LNCaP clone FGC (cell line): ENCODE data around the gene RGR.

Source experiments
- DNase-seq: peaks from one replicate; pipeline ENCODE4 v3.0.0-alpha.2; 2011; ENCODE audit warnings: low read depth
- H3K4me3 ChIP-seq: 2 replicates; pipeline ENCODE4 v1.5.1; 2011; ENCODE audit warnings: mild to moderate bottlenecking, low read depth, low read length, control low read depth
- TF ChIP-seq, protein P1 (sequence below): IDR thresholded peaks from 2 replicates; pipeline ENCODE4 v1.5.1; 2012; ENCODE audit warnings: mild to moderate bottlenecking; ENCODE audit not compliant: control insufficient read depth, insufficient read depth; ENCODE audit errors: extremely low read depth

Gene RGR

DNA sequence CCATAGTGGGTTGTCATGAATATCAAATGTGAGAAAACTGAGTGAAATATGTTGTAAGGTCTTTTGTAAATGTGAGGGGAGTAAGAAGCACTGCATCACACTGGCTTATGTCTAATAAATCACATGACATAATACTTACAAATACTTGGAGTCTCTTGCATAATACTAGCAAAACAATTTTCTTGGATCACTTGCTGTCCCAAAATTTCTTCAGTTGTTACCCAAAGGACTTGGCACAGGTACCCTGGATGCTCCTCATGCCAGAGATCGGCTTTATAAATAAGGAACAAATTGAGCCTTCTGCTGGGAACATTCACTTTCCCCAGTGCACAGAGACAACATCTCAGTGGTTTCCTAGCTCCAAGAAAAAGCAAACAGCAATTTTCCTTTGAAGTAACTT lies 14.5 kb upstream of the RGR start:
- H3K4me3 ChIP-seq = no peak overlapping the region
- no peak for DNase-seq
- TF ChIP-seq, protein P1, sequence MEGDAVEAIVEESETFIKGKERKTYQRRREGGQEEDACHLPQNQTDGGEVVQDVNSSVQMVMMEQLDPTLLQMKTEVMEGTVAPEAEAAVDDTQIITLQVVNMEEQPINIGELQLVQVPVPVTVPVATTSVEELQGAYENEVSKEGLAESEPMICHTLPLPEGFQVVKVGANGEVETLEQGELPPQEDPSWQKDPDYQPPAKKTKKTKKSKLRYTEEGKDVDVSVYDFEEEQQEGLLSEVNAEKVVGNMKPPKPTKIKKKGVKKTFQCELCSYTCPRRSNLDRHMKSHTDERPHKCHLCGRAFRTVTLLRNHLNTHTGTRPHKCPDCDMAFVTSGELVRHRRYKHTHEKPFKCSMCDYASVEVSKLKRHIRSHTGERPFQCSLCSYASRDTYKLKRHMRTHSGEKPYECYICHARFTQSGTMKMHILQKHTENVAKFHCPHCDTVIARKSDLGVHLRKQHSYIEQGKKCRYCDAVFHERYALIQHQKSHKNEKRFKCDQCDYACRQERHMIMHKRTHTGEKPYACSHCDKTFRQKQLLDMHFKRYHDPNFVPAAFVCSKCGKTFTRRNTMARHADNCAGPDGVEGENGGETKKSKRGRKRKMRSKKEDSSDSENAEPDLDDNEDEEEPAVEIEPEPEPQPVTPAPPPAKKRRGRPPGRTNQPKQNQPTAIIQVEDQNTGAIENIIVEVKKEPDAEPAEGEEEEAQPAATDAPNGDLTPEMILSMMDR = no peak

DNA sequence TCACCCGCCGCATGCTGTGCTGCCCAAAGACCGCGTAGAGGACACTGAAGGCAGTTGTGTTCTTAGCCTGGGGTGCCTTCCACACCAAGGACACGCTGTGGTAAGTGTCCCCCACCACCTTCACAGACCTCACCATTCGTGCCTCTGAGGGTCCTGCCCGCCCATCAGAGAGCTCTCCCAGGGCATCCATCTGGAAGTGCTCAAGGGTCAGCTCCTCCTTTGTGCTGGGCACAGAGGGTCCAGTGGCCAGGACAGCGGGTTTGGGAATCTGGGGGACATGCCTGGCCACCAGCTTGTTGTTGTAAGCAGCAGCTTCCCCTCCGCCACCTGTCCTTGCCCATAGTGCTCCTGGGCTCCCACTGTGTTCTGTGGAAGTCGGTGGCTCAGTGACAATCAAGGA lies 12.5 kb upstream of the RGR start:
- TF ChIP-seq, protein P1 = no peak
- DNase-seq = no peak
- H3K4me3 ChIP-seq = no peak overlapping the region

DNA sequence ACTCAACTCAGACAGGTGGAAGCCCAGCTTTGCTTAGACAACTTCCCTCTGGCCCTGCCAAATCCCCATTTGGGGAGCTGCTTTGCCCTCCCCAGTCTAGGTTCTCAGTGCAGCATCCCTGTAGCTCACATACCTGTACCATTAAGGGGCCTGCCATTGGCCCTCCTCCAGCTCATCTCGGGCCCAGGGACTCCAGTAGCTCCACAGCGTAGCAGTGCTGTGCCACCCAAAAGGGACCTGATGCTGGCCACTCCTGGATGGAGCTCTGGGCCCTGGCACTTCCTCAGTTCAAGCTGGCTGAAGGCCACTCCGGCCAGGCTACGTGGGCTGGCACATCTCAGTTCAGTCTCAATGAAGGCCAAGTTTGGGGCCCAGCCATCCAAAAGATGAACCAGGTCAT lies 10.9 kb upstream of the RGR start:
- TF ChIP-seq, protein P1 = no peak
- no peak for DNase-seq
- no peak overlapping the region for H3K4me3 ChIP-seq

DNA sequence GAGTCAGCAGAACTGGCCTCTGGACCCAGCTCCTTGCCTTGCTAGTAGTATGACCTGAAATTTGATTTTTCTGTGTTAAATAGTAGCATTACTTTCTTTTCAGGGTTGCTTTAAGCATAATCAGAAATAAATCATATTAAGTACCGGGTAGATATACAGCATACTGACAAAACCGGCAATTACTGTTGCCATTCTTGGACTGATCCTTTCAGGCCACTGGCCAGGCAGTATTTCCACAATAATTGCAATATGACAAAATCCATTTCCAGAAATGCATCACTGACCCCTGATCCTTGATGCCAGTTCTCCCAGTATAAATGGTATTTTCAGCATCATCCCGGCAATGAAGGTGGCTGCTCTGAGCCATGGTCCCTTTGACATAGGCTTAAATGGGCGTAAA lies 10.4 kb upstream of the RGR start:
- DNase-seq = no peak
- TF ChIP-seq, protein P1 = no peak
- H3K4me3 ChIP-seq = no peak overlapping the region

DNA sequence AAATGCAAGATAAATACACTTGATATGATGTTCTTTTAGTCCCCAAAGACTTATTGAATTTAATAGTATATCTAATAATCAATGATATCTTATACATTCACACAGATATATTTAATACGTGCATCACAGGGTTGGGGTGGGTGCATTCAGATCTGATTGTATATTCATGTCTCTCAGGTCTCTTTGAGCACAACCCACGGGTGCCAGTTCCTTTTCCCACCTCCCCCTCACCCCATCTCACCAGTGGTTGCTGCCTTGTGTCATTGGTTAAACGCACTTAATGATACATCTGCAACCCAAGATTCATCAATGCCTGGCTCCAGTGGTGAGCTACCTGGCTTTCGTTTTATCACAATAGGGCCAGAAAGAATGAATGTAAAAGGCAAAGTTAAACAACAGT lies 9.8 kb upstream of the RGR start:
- H3K4me3 ChIP-seq = no peak overlapping the region
- no peak for DNase-seq
- TF ChIP-seq, protein P1 = no peak

DNA sequence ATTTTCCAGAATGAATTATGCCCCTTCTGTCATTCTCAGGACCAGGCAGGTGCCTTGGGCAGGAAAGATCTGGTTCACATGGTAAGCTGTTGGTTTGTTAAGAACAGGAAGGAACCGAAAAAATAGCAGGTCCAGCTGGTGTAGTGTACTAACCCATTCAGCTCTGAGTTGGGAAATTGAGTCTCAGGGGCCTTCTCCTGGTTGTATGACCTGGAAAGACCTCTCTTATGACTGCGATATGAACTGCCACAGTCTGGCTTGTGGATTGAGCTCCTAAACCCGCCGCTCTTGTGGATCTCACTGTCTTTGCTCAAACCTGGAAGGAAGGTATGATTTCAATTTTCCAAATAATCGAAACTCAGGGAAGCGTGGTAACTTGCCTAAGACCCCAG lies 8.1 kb upstream of the RGR start:
- DNase-seq = no peak
- no peak overlapping the region for H3K4me3 ChIP-seq
- TF ChIP-seq, protein P1 = no peak

DNA sequence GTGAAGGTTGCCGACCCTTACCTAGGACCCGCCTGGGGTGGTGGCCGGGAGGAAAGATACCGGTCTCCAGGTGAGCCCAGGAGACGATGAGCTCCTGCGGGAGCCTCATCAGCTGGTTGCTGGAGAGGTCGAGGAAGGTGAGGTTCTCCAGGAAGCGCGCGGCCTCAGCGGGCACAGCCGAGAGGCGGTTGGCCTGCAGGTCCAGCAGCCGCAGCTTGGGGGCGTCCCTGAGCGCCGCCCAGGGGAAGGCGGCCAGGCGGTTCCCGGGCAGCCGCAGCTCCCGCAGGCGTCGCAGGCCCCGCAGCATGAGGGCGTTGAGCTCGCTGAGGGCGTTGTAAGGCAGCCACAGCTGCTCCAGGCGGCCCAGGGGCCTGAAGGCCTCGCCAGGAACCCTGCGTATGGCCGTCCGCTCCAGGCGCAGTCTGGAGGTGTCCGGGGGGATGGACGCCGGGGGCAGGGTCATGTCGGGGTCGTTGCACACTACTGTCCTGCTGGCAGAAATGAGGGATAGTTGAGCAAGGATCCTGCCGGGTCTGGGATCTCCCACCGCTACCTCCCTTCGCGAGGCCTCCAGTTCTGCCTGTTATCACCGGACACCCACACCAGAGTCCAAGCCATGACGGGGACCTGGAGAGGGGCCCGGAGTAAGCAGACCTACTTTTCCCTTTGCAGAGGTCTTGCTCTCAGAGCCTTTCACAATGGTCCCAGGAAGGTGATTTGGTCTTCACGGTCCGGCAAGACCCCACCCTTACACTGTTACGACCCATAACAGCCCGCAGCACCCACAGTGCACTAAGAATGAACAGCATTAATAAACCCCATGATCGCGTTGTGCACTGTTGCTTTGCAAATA lies 7.4 kb upstream of the RGR start:
- TF ChIP-seq, protein P1 = no peak
- DNase-seq = no peak

More for the DNA sequence above, 7.4 kb upstream of the RGR start:
- no peak overlapping the region for H3K4me3 ChIP-seq
